AG09309 (cell line): ENCODE results near the gene TXNIP.

Experiments
- DNase-seq: peaks from one replicate; pipeline ENCODE4 v3.0.0-alpha.2; 2010; ENCODE audit warnings: low read depth
- H3K4me3 ChIP-seq: 2 replicates; pipeline ENCODE4 v1.5.1; 2011; ENCODE audit warnings: mild to moderate bottlenecking, low read depth, low read length, moderate library complexity; ENCODE audit not compliant: control insufficient read depth
- TF ChIP-seq, protein P1 (sequence below): IDR thresholded peaks from 2 replicates; pipeline ENCODE4 v1.5.1; 2011; ENCODE audit warnings: mild to moderate bottlenecking, low read depth, low read length, inconsistent platforms; ENCODE audit not compliant: insufficient read depth, control insufficient read depth; ENCODE audit errors: missing control alignments

TXNIP gene

DNA sequence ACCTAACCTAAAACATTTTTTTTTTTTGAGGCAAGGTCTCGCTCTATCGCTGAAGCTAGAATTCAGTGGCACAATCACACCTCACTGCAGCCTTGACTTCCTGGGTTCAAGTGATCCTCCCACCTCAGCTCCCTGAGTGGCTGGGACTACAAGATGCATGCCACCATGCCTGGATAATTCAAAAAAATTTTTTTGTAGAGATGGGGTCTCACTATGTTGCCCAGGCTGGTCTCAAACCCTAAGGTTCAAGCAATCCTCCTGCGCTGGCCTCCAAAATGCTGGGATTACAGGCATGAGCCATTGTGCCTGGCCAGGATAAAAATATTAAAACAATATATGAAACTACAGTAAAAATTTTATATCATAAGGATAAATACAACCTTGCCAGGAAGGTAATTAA lies 43.5 kb downstream of the TXNIP start:
- H3K4me3 ChIP-seq, result no peak overlapping the region
- TF ChIP-seq, protein P1, sequence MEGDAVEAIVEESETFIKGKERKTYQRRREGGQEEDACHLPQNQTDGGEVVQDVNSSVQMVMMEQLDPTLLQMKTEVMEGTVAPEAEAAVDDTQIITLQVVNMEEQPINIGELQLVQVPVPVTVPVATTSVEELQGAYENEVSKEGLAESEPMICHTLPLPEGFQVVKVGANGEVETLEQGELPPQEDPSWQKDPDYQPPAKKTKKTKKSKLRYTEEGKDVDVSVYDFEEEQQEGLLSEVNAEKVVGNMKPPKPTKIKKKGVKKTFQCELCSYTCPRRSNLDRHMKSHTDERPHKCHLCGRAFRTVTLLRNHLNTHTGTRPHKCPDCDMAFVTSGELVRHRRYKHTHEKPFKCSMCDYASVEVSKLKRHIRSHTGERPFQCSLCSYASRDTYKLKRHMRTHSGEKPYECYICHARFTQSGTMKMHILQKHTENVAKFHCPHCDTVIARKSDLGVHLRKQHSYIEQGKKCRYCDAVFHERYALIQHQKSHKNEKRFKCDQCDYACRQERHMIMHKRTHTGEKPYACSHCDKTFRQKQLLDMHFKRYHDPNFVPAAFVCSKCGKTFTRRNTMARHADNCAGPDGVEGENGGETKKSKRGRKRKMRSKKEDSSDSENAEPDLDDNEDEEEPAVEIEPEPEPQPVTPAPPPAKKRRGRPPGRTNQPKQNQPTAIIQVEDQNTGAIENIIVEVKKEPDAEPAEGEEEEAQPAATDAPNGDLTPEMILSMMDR, result no peak
- no peak for DNase-seq

DNA sequence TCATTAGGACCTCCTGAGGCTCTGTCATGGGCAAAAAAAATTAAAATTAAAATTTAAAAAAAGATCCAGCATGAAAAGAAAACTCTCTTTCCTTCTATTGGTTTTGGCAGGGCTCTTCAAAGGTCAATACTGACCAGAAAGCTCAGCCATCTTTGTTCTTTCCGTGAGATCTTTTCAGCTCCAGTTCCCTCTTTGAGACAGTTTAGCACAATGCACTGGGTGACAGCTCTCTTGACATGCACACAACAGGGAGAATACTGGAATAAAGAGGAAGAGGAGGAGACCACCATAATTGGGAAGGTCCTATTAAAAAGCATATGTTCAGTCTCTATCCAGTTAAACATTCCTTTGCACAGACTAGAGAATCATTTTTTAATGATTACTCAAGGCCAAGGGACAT lies 44.9 kb downstream of the TXNIP start:
- no peak overlapping the region for H3K4me3 ChIP-seq

DNA sequence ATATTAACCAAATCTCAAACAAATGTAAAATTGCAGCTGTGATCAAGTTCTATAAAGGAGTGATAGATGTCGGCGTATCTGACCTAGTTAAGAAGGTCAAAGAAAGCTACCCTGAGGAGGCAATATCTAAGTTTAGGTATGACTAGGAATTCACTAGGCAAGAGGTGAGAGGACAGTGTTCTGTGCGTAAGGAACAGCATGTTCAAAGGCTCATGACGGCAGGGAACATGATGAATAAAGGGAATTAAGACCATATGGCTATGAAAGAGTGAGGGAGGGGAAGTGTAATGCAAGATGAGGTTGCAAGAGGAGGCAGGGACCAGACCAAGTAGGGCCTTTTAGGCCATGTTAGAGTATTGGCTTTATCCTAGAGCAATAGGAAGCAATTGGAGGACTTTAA lies 47.2 kb downstream of the TXNIP start:
- no peak for DNase-seq
- TF ChIP-seq, protein P1, result no peak
- no peak overlapping the region for H3K4me3 ChIP-seq

More for the DNA sequence above, 44.9 kb downstream of the TXNIP start:
- no peak for DNase-seq
- TF ChIP-seq, protein P1, result no peak

DNA sequence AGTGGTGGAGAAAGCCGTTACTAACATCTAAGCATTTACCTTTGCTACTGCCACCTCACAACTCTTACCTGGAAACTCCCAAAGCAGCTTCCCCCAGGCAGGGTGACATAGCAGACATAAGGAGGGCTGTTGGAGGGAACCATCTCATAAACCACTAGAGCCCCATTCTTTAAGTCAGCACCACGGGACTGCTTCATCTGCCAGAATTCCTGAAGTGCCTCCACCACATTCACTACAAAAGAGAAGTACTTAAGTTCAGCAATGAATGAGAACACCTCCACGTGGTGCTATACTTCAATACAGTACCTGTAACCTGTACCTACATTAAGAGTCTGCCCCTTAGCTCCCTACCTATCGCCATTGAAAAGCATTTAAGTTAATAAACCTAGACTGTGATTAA lies 48.8 kb downstream of the TXNIP start:
- H3K4me3 ChIP-seq, result no peak overlapping the region
- no peak for DNase-seq
- TF ChIP-seq, protein P1, result no peak

DNA sequence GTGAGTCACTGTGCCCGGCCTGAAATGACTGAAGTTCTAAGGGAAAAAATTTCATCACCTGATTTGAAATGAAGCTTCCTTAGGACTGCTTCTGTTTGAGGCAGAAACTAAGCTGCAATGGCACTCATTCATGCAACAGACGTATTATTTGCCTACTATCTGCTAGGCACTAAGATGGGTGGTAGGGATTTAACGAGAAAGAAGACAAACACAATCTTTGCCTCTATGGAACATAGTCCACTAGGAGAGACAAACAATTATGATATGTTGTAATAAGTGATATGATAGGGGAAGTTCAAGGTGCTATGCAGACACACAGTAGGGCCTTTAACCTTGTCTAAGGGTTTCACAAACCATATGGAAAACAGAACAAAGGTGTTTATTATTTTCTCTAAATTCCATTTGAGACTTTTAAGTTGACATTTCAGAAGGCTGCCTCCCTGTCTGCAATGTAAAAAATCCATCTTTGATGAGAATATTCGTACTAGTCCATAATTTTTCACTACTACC lies 49.8 kb downstream of the TXNIP start:
- H3K4me3 ChIP-seq, result no peak overlapping the region
- DNase-seq, result no peak
- TF ChIP-seq, protein P1, result no peak

DNA sequence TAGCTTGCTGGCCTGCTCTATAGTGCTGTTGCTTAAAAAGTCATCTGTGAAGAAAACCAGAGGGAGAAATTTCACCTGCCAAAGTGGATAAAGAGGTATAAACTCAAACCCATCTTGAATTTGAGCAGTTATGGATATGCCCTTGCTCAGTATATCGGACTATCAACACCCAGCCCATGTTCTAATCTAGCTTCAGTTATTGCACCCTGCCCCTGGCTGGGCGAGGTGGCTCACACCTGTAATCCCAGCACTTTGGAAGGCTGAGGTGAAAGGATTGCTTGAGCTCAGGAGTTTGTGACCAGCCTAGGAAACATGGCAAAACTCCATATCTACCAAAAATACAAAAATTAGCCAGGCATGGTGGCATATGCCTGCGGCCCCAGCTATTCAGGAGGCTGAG lies 51.8 kb downstream of the TXNIP start:
- TF ChIP-seq, protein P1, result no peak
- DNase-seq, result no peak
- no peak overlapping the region for H3K4me3 ChIP-seq

DNA sequence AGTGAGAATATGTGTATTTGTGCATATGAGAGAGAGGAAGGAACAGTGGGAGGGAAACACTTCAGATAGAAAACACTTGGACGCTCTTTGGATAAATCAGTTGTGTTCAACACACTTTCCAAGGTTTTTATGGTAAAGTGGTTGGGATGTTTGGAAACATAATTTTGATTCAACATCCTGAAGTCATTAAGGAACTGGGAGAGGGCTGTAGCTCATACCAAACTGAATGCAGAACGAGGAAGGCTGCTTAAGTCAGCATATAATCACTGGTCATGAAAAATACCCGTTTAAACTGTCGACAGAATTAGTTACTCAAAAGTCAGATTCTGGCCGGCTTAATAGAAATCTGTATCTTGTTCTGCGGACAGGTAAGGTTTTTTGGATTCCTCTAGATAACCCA lies 53.5 kb downstream of the TXNIP start:
- TF ChIP-seq, protein P1, result no peak
- DNase-seq, result no peak
- no peak overlapping the region for H3K4me3 ChIP-seq
